Stimulated activated CD4-positive, alpha-beta T cell treated with anti-CD3 and anti-CD28 coated beads, Interleukin-12 subunit alpha, Interleukin-12 subunit beta, amount 100 ng/mL, for 48 hours (primary cell): ENCODE measurements around the gene SGO2.
"Not testable (repeated sequence)": the region's sequence is repeated elsewhere in the genome, so short reads cannot be mapped to it uniquely, and the experiment has no call there.

Experiments used
- DNase-seq, 3 donors: peaks; one replicate each; pipeline ENCODE4 v3.0.0-alpha.2; 2020; ENCODE audit warnings: low read depth in 2 of 3, low spot score in 1 of 3

The SGO2 gene

GRCh38 chr2:200592406-200593075 lies 66.5 kb downstream of the SGO2 start:
- no peak for DNase-seq

GRCh38 chr2:200593905-200594304 lies 67.9 kb downstream of the SGO2 start:
- DNase-seq, result no peak

GRCh38 chr2:200595913-200596312 lies 69.9 kb downstream of the SGO2 start:
- DNase-seq, result no peak

- no peak for DNase-seq
Observed at GRCh38 chr2:200596774-200597570, 71.0 kb downstream of the SGO2 start.

- DNase-seq, result no peak
Observed at GRCh38 chr2:200599206-200599605, 73.2 kb downstream of the SGO2 start.

GRCh38 chr2:200600549-200601225 lies 74.7 kb downstream of the SGO2 start:
- no peak for DNase-seq

- DNase-seq, result no peak
Observed at GRCh38 chr2:200602584-200602983, 76.6 kb downstream of the SGO2 start.

- DNase-seq, result no peak
Observed at GRCh38 chr2:200603972-200604371, 78.0 kb downstream of the SGO2 start.

GRCh38 chr2:200604571-200605255 lies 78.7 kb downstream of the SGO2 start:
- no peak for DNase-seq

- DNase-seq, result no peak
Observed at GRCh38 chr2:200608341-200609027, 82.5 kb downstream of the SGO2 start.

- DNase-seq, result no peak
Observed at GRCh38 chr2:200609028-200609614, 83.1 kb downstream of the SGO2 start.

- DNase-seq, result not testable (repeated sequence)
Observed at GRCh38 chr2:200610217-200610616, 84.2 kb downstream of the SGO2 start.

GRCh38 chr2:200613692-200614091 lies 87.7 kb downstream of the SGO2 start:
- no peak for DNase-seq

- no peak for DNase-seq
Observed at GRCh38 chr2:200614249-200614648, 88.2 kb downstream of the SGO2 start.

- no peak for DNase-seq
Observed at GRCh38 chr2:200615247-200615646, 89.2 kb downstream of the SGO2 start.

GRCh38 chr2:200616193-200616592 lies 90.2 kb downstream of the SGO2 start:
- DNase-seq, result no peak

- DNase-seq, result no peak
Observed at GRCh38 chr2:200616656-200617055, 90.6 kb downstream of the SGO2 start.

- DNase-seq, result no peak
Observed at GRCh38 chr2:200617156-200618053, 91.4 kb downstream of the SGO2 start.

- DNase-seq, result no peak
Observed at GRCh38 chr2:200618054-200618419, 92.0 kb downstream of the SGO2 start.

GRCh38 chr2:200618590-200619021 lies 92.6 kb downstream of the SGO2 start:
- DNase-seq, result no peak
